K562 (cell line): ENCODE measurements around the gene SPATA20. TPM values are rescaled to one million over a fixed set of nuclear protein-coding genes. Genes with fewer than 3 reads are reported as not detected.

Experiments used
- CREM ChIP-seq: IDR thresholded peaks from 2 replicates; pipeline ENCODE4 v1.6.1; 2014; ENCODE audit warnings: antibody characterized with exemption, low read depth
- CTBP1 ChIP-seq: fragments of 450-650 bp; IDR thresholded peaks from 2 replicates; pipeline ENCODE4 v1.6.1; 2016; ENCODE audit warnings: borderline replicate concordance
- ELF4 ChIP-seq: fragments of 450-650 bp; formaldehyde crosslinking; IDR thresholded peaks from 2 replicates; pipeline ENCODE4 v1.4.0; 2022; ENCODE audit warnings: missing genetic modification characterization
- FOXJ2 ChIP-seq: fragments of 200-800 bp; sonication (Bioruptor generic); IDR thresholded peaks from 2 replicates; pipeline ENCODE4 v1.6.1; 2016; ENCODE audit warnings: missing genetic modification characterization, missing compliant biosample characterization
- HCFC1 ChIP-seq: IDR thresholded peaks from 2 replicates; pipeline ENCODE4 v1.6.1; 2012; ENCODE audit warnings: low read depth, low read length, improper control_type of control experiment
- KLF10 ChIP-seq: fragments of 250-450 bp; sonication (Bioruptor Pico); IDR thresholded peaks from 2 replicates; pipeline ENCODE4 v1.6.1; 2021; ENCODE audit warnings: matching md5 sums
- OTX1 ChIP-seq: fragments of 450-650 bp; formaldehyde crosslinking; IDR thresholded peaks from 2 replicates; pipeline ENCODE4 v1.4.0; 2022; ENCODE audit warnings: mild to moderate bottlenecking
- SMARCE1 ChIP-seq: fragments of 450-650 bp; IDR thresholded peaks from 2 replicates; pipeline ENCODE4 v1.7.1; 2016; ENCODE audit warnings: mild to moderate bottlenecking
- SP2 ChIP-seq: IDR thresholded peaks from 2 replicates; pipeline ENCODE4 v1.6.1; 2011; ENCODE audit warnings: mild to moderate bottlenecking, low read depth, low read length, moderate library complexity; ENCODE audit not compliant: poor library complexity, severe bottlenecking; ENCODE audit errors: extremely low read depth
- TAF9B ChIP-seq: fragments of 450-650 bp; IDR thresholded peaks from 2 replicates; pipeline ENCODE4 v1.6.1; 2018; ENCODE audit warnings: mild to moderate bottlenecking; ENCODE audit not compliant: partially characterized antibody
- XRCC3 ChIP-seq: fragments of 450-650 bp; IDR thresholded peaks from 2 replicates; pipeline ENCODE4 v1.6.1; 2017; ENCODE audit warnings: mild to moderate bottlenecking, moderate library complexity
- ZFP30 ChIP-seq: fragments of 250-450 bp; sonication (Bioruptor Pico); IDR thresholded peaks from 2 replicates; pipeline ENCODE4 v1.8.0; 2022; ENCODE audit warnings: moderate library complexity, mild to moderate bottlenecking, inconsistent platforms, borderline replicate concordance
- ZKSCAN1 ChIP-seq: fragments of 150-350 bp; IDR thresholded peaks from 2 replicates; pipeline ENCODE4 v1.6.1; 2016; ENCODE audit warnings: low read depth, low read length
- ZNF224 ChIP-seq: sonication (generic); formaldehyde crosslinking; IDR thresholded peaks from 2 replicates; pipeline ENCODE4 v1.8.0; 2022; ENCODE audit warnings: mild to moderate bottlenecking, missing genetic modification reagents
- polyA plus RNA-seq, 8 experiments: library from polyadenylated mRNA; depleted of rRNA in 4 of 8; stranded (reverse) in 5 of 8; unstranded in 3 of 8; fragments of >200 nt; fragmentation: Nextera tagmentation in 2 of 8; fragmentation: Illumina TruSeq in 1 of 8; extraction: Ambion mirVana in 2 of 8; extraction: Trizol in 1 of 8; gene quantifications; 2 replicates each; pipeline versions ENCODE4 v1.2.1 to v1.2.3, GENCODE V29; 2011 to 2014; ENCODE audit warnings: inconsistent platforms in 1 of 8, missing spikeins in 1 of 8
- total RNA-seq, 7 experiments: library from RNA; depleted of rRNA in 6 of 7; stranded (reverse); fragments of >200 nt in 6 of 7; fragmentation: Illumina TruSeq in 2 of 7; extraction: Trizol in 2 of 7; gene quantifications; 2 replicates each; pipeline versions ENCODE4 v1.2.1 to v1.2.3, GENCODE V29; 2011 to 2021; ENCODE audit warnings: low replicate concordance in 1 of 7
- TF ChIP-seq, protein P1 (sequence below): sonication (generic); formaldehyde crosslinking; IDR thresholded peaks from 2 replicates; pipeline ENCODE4 v1.8.0; 2023; ENCODE audit warnings: missing genetic modification reagents, mild to moderate bottlenecking, borderline replicate concordance
- TF ChIP-seq, protein P2 (sequence below): fragments of 250-450 bp; sonication (Bioruptor Pico); IDR thresholded peaks from 2 replicates; pipeline ENCODE4 v1.8.0; 2022; ENCODE audit warnings: inconsistent platforms, mild to moderate bottlenecking, moderate library complexity, borderline replicate concordance
- TF ChIP-seq, protein P3 (sequence below): fragments of 200-400 bp; formaldehyde crosslinking; IDR thresholded peaks from 2 replicates; pipeline ENCODE4 v1.6.1; 2017; ENCODE audit warnings: mild to moderate bottlenecking, low read depth, low read length, moderate library complexity
- TF ChIP-seq, protein P4 (sequence below): fragments of 450-650 bp; formaldehyde crosslinking; conservative IDR thresholded peaks from 2 replicates; pipeline ENCODE4 v1.4.0; 2022; ENCODE audit warnings: mild to moderate bottlenecking, missing genetic modification characterization

Gene SPATA20
- total and polyA plus RNA-seq, 9 of the 15 experiments (the other 6 are each of a cell fraction or from before 2014, with no cell fraction given): 0.08 to 4.0 (median 1.5) TPM

DNA sequence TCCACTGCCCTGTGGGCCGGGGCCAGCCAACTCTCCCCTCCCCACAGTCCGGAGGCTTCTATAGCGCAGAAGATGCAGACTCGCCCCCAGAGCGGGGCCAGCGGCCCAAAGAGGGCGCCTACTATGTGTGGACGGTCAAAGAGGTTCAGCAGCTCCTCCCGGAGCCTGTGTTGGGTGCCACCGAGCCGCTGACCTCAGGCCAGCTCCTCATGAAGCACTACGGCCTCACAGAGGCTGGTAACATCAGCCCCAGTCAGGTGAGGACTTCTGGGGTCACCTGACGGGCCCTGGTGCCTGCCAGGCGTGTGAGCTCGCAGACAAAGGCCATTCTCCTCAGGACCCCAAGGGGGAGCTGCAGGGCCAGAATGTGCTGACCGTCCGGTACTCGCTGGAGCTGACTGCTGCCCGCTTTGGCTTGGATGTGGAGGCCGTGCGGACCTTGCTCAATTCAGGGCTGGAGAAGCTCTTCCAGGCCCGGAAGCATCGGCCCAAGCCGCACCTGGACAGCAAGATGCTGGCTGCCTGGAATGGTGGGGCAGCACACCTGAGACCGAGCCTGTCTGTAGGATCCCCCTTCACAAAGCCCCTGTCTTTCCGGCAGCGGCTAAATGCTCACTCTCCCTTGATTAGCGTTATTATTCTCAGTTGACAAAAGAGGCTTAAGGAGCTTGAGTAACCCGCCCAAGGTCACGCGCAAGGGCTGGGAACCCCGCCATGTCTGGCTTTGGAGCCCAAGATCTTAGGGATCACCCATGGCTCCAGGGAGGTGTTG lies 3.9 kb downstream of the SPATA20 start (continued):
- TF ChIP-seq CREM: peak; percentile 48; the same call in 1 of the 2 replicates
- no peak for TF ChIP-seq ELF4 (CRISPR knock-in tag)
- TF ChIP-seq, protein P1, sequence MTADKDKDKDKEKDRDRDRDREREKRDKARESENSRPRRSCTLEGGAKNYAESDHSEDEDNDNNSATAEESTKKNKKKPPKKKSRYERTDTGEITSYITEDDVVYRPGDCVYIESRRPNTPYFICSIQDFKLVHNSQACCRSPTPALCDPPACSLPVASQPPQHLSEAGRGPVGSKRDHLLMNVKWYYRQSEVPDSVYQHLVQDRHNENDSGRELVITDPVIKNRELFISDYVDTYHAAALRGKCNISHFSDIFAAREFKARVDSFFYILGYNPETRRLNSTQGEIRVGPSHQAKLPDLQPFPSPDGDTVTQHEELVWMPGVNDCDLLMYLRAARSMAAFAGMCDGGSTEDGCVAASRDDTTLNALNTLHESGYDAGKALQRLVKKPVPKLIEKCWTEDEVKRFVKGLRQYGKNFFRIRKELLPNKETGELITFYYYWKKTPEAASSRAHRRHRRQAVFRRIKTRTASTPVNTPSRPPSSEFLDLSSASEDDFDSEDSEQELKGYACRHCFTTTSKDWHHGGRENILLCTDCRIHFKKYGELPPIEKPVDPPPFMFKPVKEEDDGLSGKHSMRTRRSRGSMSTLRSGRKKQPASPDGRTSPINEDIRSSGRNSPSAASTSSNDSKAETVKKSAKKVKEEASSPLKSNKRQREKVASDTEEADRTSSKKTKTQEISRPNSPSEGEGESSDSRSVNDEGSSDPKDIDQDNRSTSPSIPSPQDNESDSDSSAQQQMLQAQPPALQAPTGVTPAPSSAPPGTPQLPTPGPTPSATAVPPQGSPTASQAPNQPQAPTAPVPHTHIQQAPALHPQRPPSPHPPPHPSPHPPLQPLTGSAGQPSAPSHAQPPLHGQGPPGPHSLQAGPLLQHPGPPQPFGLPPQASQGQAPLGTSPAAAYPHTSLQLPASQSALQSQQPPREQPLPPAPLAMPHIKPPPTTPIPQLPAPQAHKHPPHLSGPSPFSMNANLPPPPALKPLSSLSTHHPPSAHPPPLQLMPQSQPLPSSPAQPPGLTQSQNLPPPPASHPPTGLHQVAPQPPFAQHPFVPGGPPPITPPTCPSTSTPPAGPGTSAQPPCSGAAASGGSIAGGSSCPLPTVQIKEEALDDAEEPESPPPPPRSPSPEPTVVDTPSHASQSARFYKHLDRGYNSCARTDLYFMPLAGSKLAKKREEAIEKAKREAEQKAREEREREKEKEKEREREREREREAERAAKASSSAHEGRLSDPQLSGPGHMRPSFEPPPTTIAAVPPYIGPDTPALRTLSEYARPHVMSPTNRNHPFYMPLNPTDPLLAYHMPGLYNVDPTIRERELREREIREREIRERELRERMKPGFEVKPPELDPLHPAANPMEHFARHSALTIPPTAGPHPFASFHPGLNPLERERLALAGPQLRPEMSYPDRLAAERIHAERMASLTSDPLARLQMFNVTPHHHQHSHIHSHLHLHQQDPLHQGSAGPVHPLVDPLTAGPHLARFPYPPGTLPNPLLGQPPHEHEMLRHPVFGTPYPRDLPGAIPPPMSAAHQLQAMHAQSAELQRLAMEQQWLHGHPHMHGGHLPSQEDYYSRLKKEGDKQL: no peak
- no peak for TF ChIP-seq SMARCE1
- TF ChIP-seq FOXJ2 (tag): no peak
- TF ChIP-seq, protein P2, sequence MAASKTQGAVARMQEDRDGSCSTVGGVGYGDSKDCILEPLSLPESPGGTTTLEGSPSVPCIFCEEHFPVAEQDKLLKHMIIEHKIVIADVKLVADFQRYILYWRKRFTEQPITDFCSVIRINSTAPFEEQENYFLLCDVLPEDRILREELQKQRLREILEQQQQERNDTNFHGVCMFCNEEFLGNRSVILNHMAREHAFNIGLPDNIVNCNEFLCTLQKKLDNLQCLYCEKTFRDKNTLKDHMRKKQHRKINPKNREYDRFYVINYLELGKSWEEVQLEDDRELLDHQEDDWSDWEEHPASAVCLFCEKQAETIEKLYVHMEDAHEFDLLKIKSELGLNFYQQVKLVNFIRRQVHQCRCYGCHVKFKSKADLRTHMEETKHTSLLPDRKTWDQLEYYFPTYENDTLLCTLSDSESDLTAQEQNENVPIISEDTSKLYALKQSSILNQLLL (CRISPR knock-in tag): no peak
- TF ChIP-seq TAF9B: no peak
- peak; percentile 16; the same call in 1 of the 2 replicates for TF ChIP-seq HCFC1
- TF ChIP-seq CTBP1: peak; percentile 56; the same call in 1 of the 2 replicates
- no peak for TF ChIP-seq KLF10 (CRISPR knock-in tag)
- TF ChIP-seq, protein P3, sequence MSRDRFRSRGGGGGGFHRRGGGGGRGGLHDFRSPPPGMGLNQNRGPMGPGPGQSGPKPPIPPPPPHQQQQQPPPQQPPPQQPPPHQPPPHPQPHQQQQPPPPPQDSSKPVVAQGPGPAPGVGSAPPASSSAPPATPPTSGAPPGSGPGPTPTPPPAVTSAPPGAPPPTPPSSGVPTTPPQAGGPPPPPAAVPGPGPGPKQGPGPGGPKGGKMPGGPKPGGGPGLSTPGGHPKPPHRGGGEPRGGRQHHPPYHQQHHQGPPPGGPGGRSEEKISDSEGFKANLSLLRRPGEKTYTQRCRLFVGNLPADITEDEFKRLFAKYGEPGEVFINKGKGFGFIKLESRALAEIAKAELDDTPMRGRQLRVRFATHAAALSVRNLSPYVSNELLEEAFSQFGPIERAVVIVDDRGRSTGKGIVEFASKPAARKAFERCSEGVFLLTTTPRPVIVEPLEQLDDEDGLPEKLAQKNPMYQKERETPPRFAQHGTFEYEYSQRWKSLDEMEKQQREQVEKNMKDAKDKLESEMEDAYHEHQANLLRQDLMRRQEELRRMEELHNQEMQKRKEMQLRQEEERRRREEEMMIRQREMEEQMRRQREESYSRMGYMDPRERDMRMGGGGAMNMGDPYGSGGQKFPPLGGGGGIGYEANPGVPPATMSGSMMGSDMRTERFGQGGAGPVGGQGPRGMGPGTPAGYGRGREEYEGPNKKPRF: no peak
- TF ChIP-seq ZNF224 (CRISPR knock-in tag): no peak
- no peak for TF ChIP-seq OTX1 (CRISPR knock-in tag)
- no peak for TF ChIP-seq SP2
- TF ChIP-seq ZFP30: no peak
- no peak for TF ChIP-seq XRCC3
- peak; percentile 94 for TF ChIP-seq ZKSCAN1
- TF ChIP-seq, protein P4, sequence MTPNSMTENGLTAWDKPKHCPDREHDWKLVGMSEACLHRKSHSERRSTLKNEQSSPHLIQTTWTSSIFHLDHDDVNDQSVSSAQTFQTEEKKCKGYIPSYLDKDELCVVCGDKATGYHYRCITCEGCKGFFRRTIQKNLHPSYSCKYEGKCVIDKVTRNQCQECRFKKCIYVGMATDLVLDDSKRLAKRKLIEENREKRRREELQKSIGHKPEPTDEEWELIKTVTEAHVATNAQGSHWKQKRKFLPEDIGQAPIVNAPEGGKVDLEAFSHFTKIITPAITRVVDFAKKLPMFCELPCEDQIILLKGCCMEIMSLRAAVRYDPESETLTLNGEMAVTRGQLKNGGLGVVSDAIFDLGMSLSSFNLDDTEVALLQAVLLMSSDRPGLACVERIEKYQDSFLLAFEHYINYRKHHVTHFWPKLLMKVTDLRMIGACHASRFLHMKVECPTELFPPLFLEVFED (CRISPR knock-in tag): no peak
